ENCODE measurements around the gene RBKS.
A peak's percentile ranks its signal among the peaks of the same experiment; 100 is the strongest.

Gene RBKS

GRCh38 chr2:27890146-27890923 is at the start of gene RBKS, which contains the start of gene BABAM2:
Gene RBKS, minus strand, starts transcription at chr2:27890387. Its CDS starts 42 bp downstream, at chr2:27890345.
Gene BABAM2, plus strand, starts transcription at chr2:27890729. Its CDS starts 3,828 bp downstream, at chr2:27894557.
- peak; percentile 80 for DNase-seq (ENCODE audit: low read depth)

GRCh38 chr2:27935026-27935425 is 44.8 kb upstream of the RBKS start:
- DNase-seq (ENCODE audit: low read depth), result no peak

- no peak for DNase-seq (ENCODE audit: low read depth)
Observed at GRCh38 chr2:27932396-27932795, 42.2 kb upstream of the RBKS start.

- no peak for DNase-seq (ENCODE audit: low read depth)
Observed at GRCh38 chr2:27931361-27931950, 41.3 kb upstream of the RBKS start.

- DNase-seq (ENCODE audit: low read depth), result no peak
Observed at GRCh38 chr2:27929916-27930486, 39.8 kb upstream of the RBKS start.

- no peak for DNase-seq (ENCODE audit: low read depth)
Observed at GRCh38 chr2:27925766-27926472, 35.7 kb upstream of the RBKS start.

- no peak for DNase-seq (ENCODE audit: low read depth)
Observed at GRCh38 chr2:27922842-27923241, 32.7 kb upstream of the RBKS start.

GRCh38 chr2:27921880-27922547 is 31.8 kb upstream of the RBKS start:
- DNase-seq (ENCODE audit: low read depth), result no peak

- no peak for DNase-seq (ENCODE audit: low read depth)
Observed at GRCh38 chr2:27921424-27921823, 31.2 kb upstream of the RBKS start.

- DNase-seq (ENCODE audit: low read depth), result no peak
Observed at GRCh38 chr2:27920148-27920885, 30.1 kb upstream of the RBKS start.

GRCh38 chr2:27916293-27916995 is 26.3 kb upstream of the RBKS start:
- DNase-seq (ENCODE audit: low read depth), result no peak

GRCh38 chr2:27915874-27916273 is 25.7 kb upstream of the RBKS start:
- no peak for DNase-seq (ENCODE audit: low read depth)

GRCh38 chr2:27915191-27915590 is 25.0 kb upstream of the RBKS start:
- no peak for DNase-seq (ENCODE audit: low read depth)

GRCh38 chr2:27914805-27915175 is 24.6 kb upstream of the RBKS start:
- DNase-seq (ENCODE audit: low read depth), result no peak

- DNase-seq (ENCODE audit: low read depth), result no peak
Observed at GRCh38 chr2:27914041-27914804, 24.0 kb upstream of the RBKS start.

- DNase-seq (ENCODE audit: low read depth), result no peak
Observed at GRCh38 chr2:27912512-27912911, 22.3 kb upstream of the RBKS start.

GRCh38 chr2:27911458-27912210 is 21.4 kb upstream of the RBKS start:
- no peak for DNase-seq (ENCODE audit: low read depth)

- DNase-seq (ENCODE audit: low read depth), result no peak
Observed at GRCh38 chr2:27909901-27910300, 19.7 kb upstream of the RBKS start.

- DNase-seq (ENCODE audit: low read depth), result no peak
Observed at GRCh38 chr2:27907547-27907946, 17.4 kb upstream of the RBKS start.

Measured in stimulated activated CD8-positive, alpha-beta memory T cell treated with anti-CD3 and anti-CD28 coated beads, Interleukin-4, amount 100 ng/mL, for 24 hours (primary cell).